Measurements from ENCODE around the gene TUBE1. TPM values are rescaled to one million over a fixed set of nuclear protein-coding genes. Genes with fewer than 3 reads are reported as not detected.

TUBE1 gene
- total and polyA plus RNA-seq, 2 of the 4 experiments (the other 2 are of a cell fraction) = 7.9 to 8.6 TPM

DNA sequence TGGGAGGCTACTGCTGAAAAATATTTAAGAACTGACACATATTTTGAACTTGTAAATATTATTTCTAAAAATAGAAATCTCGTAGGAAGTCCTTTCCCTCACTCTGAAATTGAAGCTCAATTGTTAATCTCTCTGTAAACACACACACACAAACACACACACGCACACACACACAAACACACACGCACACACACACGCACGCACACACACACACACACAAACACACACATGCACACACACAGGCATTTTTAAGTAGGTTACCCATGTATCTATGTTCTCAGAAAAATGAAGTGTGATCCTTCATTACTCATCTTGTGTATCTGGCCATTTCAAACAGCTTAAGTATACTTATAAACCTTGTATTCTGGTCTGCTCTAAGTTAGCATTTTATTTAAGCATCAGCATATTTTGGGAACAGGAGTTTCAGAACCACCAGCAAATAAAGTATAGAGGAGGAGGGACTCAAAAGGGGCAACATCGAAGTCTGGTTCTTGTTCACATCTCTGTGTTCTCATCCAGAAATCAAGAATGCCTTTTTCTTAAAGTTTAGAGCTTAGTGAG is 21.8 kb downstream of the TUBE1 start:
- no peaks in the 10 kb centered on the region for H3K27me3 ChIP-seq (ENCODE audit: control insufficient read depth, insufficient read depth, low read length)
- DNase-seq = peak; percentile 46
- BruUV-seq (replicated peaks) = no TSS peak

More for the DNA sequence above, 21.8 kb downstream of the TUBE1 start:
- no peaks in the 10 kb centered on the region for H4K20me1 ChIP-seq (ENCODE audit: insufficient read depth, low read length)
- ChIA-PET POLR2A (ENCODE audit: unreplicated experiment) (interaction anchor here (0.6 kb wide), 1 partner anchor 107 kb away, joined by 3 read pairs; no protein-coding TSS in a partner anchor), CTCF (no interaction called here)
- H4K91ac ChIP-seq (ENCODE audit: insufficient read depth, low read depth, low read length) = no peak overlapping the region
- dilution Hi-C loops (cut with HindIII; ENCODE audit: low sequenced_read_pairs, unreplicated experiment) (no loop called here), in situ Hi-C loops (cut with MboI; ENCODE audit: low sequenced_read_pairs) (no loop called here), intact Hi-C loops (cut with micrococcal nuclease) (no loop called here)
- ATAC-seq (ENCODE audit: low read depth) = peak; percentile 66
- peak overlapping the region; percentile 53; the same call in 1 of the 2 replicates for H2BK120ac ChIP-seq (ENCODE audit: low read depth, low read length)
- H3K23ac ChIP-seq (ENCODE audit: low read depth, low read length) = no peak overlapping the region
- H4K8ac ChIP-seq (ENCODE audit: low read depth in 2 of 2, low read length in 2 of 2) = peak overlapping the region in 1 of 2 experiments; percentile 59; a peak in 1 of 4 replicates
- no peaks in the 10 kb centered on the region for H3K9me3 ChIP-seq (ENCODE audit: control insufficient read depth, insufficient read depth, low read length)
- H3K4me3 ChIP-seq (ENCODE audit: insufficient read depth, low read depth, low read length) = no peak overlapping the region
- no CpG with 5 or more reads among the region's 6 CpGs for WGBS, 2 experiments (ENCODE audit: extremely low coverage in 2 of 2, insufficient read length in 1 of 2)
- H3K18ac ChIP-seq (ENCODE audit: low read depth, low read length) = 0 out of 2 replicates have a peak overlapping the region, but pooled peaks have one; percentile 9
- H3K9ac ChIP-seq (ENCODE audit: low read depth, low read length) = no peak overlapping the region
- no peaks in the 10 kb centered on the region for H3K9me1 ChIP-seq (ENCODE audit: insufficient read depth, low read length)
- H4K5ac ChIP-seq (ENCODE audit: low read depth, low read length) = no peak overlapping the region
- no peaks in the 10 kb centered on the region for H3K79me1 ChIP-seq (ENCODE audit: low read depth in 1 of 2, low read length in 2 of 2)
- H2AFZ ChIP-seq (replicated peaks; ENCODE audit: low read length, poor library complexity) = no peak overlapping the region
- peaks cover 4% of the 10 kb centered on the region for H3K4me1 ChIP-seq (ENCODE audit: control insufficient read depth, insufficient read depth, low read length)
- H3K27ac ChIP-seq (ENCODE audit: insufficient read depth, low read length) = no peak overlapping the region
- no peak overlapping the region for H2BK20ac ChIP-seq (ENCODE audit: low read depth, low read length)
- no peak overlapping the region for H3K14ac ChIP-seq (replicated peaks; ENCODE audit: low read depth, low read length)
- no peak overlapping the region for H3K4ac ChIP-seq (ENCODE audit: low read depth, low read length)
- H2AK5ac ChIP-seq (ENCODE audit: low read depth, low read length) = peak overlapping the region; percentile 67
- no peaks in the 10 kb centered on the region for H3K36me3 ChIP-seq (ENCODE audit: control insufficient read depth, insufficient read depth, low read length)
- H2BK15ac ChIP-seq (ENCODE audit: low read depth, low read length) = no peak overlapping the region
- no peak overlapping the region for H3K56ac ChIP-seq (ENCODE audit: extremely low read depth, insufficient read depth, low read length)
- peak overlapping the region; percentile 77 for H2BK5ac ChIP-seq (ENCODE audit: low read depth, low read length, poor library complexity, severe bottlenecking)
- TF ChIP-seq, protein P1, sequence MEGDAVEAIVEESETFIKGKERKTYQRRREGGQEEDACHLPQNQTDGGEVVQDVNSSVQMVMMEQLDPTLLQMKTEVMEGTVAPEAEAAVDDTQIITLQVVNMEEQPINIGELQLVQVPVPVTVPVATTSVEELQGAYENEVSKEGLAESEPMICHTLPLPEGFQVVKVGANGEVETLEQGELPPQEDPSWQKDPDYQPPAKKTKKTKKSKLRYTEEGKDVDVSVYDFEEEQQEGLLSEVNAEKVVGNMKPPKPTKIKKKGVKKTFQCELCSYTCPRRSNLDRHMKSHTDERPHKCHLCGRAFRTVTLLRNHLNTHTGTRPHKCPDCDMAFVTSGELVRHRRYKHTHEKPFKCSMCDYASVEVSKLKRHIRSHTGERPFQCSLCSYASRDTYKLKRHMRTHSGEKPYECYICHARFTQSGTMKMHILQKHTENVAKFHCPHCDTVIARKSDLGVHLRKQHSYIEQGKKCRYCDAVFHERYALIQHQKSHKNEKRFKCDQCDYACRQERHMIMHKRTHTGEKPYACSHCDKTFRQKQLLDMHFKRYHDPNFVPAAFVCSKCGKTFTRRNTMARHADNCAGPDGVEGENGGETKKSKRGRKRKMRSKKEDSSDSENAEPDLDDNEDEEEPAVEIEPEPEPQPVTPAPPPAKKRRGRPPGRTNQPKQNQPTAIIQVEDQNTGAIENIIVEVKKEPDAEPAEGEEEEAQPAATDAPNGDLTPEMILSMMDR (conservative IDR thresholded peaks at IDR 0.05; ENCODE audit: low read depth, low read length) = no peak
- no peak for TF ChIP-seq RFX5 (IDR thresholded peaks at IDR 0.05; ENCODE audit: low read depth, low read length)
- TF ChIP-seq RCOR1 (IDR thresholded peaks at IDR 0.05; ENCODE audit: insufficient replicate concordance, low read length) = no peak
- no peak for TF ChIP-seq POLR2A (IDR thresholded peaks at IDR 0.05; ENCODE audit: low read depth, low read length)
- TF ChIP-seq NFE2L2 (IDR thresholded peaks at IDR 0.05; ENCODE audit: low read depth, low read length) = no peak
- peak; percentile 42 for TF ChIP-seq MAFK (IDR thresholded peaks at IDR 0.05; ENCODE audit: low read depth, low read length)
- no peak for TF ChIP-seq MXI1 (IDR thresholded peaks at IDR 0.05; ENCODE audit: borderline replicate concordance, low read depth, low read length)
- TF ChIP-seq MAZ (IDR thresholded peaks at IDR 0.05; ENCODE audit: borderline replicate concordance, low read depth, low read length) = no peak
- H2AK9ac ChIP-seq (replicated peaks; ENCODE audit: low read depth, low read length, poor library complexity) = no peak overlapping the region
- H3K4me2 ChIP-seq (ENCODE audit: low read depth, low read length) = peak overlapping the region; percentile 47

Data from IMR-90 (cell line).